ENCODE measurements around the gene ERMP1.
"Not testable (repeated sequence)": the region's sequence is repeated elsewhere in the genome, so short reads cannot be mapped to it uniquely, and the experiment has no call there.

ERMP1 gene

GRCh38 chr9:5819174-5819573 is 13.7 kb downstream of the ERMP1 start:
- DNase-seq (ENCODE audit: low read depth) = no peak

GRCh38 chr9:5818424-5819142 is 14.3 kb downstream of the ERMP1 start:
- DNase-seq (ENCODE audit: low read depth) = no peak

- DNase-seq (ENCODE audit: low read depth) = no peak
Observed at GRCh38 chr9:5817862-5818261, 15.1 kb downstream of the ERMP1 start.

GRCh38 chr9:5815461-5815860 is 17.5 kb downstream of the ERMP1 start:
- DNase-seq (ENCODE audit: low read depth) = no peak

GRCh38 chr9:5813824-5814223 is 19.1 kb downstream of the ERMP1 start:
- DNase-seq (ENCODE audit: low read depth) = no peak

GRCh38 chr9:5811751-5812150 is 21.2 kb downstream of the ERMP1 start:
- DNase-seq (ENCODE audit: low read depth) = no peak

GRCh38 chr9:5805478-5805877 is 27.4 kb downstream of the ERMP1 start:
- DNase-seq (ENCODE audit: low read depth) = no peak

GRCh38 chr9:5801739-5802113 is 31.2 kb downstream of the ERMP1 start:
- DNase-seq (ENCODE audit: low read depth) = no peak

- DNase-seq (ENCODE audit: low read depth) = no peak
Observed at GRCh38 chr9:5800969-5801738, 31.8 kb downstream of the ERMP1 start.

GRCh38 chr9:5800378-5800777 is 32.5 kb downstream of the ERMP1 start:
- not testable (repeated sequence) for DNase-seq (ENCODE audit: low read depth)

GRCh38 chr9:5799314-5799713 is 33.6 kb downstream of the ERMP1 start:
- DNase-seq (ENCODE audit: low read depth) = no peak

GRCh38 chr9:5798581-5798980 is 34.3 kb downstream of the ERMP1 start:
- DNase-seq (ENCODE audit: low read depth) = no peak

GRCh38 chr9:5796298-5796697 is 36.6 kb downstream of the ERMP1 start:
- DNase-seq (ENCODE audit: low read depth) = no peak

GRCh38 chr9:5793812-5794211 is 39.1 kb downstream of the ERMP1 start:
- no peak for DNase-seq (ENCODE audit: low read depth)

GRCh38 chr9:5791870-5792269 is 41.0 kb downstream of the ERMP1 start:
- no peak for DNase-seq (ENCODE audit: low read depth)

GRCh38 chr9:5790923-5791322 is 42.0 kb downstream of the ERMP1 start:
- no peak for DNase-seq (ENCODE audit: low read depth)

GRCh38 chr9:5789489-5789888 is 43.4 kb downstream of the ERMP1 start:
- DNase-seq (ENCODE audit: low read depth) = no peak

- DNase-seq (ENCODE audit: low read depth) = no peak
Observed at GRCh38 chr9:5787759-5788302, 45.1 kb downstream of the ERMP1 start.

- no peak for DNase-seq (ENCODE audit: low read depth)
Observed at GRCh38 chr9:5787220-5787619, 45.7 kb downstream of the ERMP1 start.

GRCh38 chr9:5786370-5787127 is 46.4 kb downstream of the ERMP1 start:
- DNase-seq (ENCODE audit: low read depth) = no peak

GRCh38 chr9:5784526-5785315 is 48.2 kb downstream of the ERMP1 start:
- DNase-seq (ENCODE audit: low read depth) = no peak

- no peak for DNase-seq (ENCODE audit: low read depth)
Observed at GRCh38 chr9:5783982-5784381, 48.9 kb downstream of the ERMP1 start.

Data from activated T-cell treated with anti-CD3 and anti-CD28 coated beads for 1 hour (primary cell).